ENCODE data around the gene PTPRD. TPM values are rescaled to one million over a fixed set of nuclear protein-coding genes. Genes with fewer than 3 reads are reported as not detected.

The PTPRD gene
- polyA plus RNA-seq, 1 experiment: 0.39 TPM

GRCh38 chr9:9538766-9539165, 1074.0 kb downstream of the PTPRD start:
- CTCF ChIA-PET: no interaction called here
- TF ChIP-seq, protein P1, sequence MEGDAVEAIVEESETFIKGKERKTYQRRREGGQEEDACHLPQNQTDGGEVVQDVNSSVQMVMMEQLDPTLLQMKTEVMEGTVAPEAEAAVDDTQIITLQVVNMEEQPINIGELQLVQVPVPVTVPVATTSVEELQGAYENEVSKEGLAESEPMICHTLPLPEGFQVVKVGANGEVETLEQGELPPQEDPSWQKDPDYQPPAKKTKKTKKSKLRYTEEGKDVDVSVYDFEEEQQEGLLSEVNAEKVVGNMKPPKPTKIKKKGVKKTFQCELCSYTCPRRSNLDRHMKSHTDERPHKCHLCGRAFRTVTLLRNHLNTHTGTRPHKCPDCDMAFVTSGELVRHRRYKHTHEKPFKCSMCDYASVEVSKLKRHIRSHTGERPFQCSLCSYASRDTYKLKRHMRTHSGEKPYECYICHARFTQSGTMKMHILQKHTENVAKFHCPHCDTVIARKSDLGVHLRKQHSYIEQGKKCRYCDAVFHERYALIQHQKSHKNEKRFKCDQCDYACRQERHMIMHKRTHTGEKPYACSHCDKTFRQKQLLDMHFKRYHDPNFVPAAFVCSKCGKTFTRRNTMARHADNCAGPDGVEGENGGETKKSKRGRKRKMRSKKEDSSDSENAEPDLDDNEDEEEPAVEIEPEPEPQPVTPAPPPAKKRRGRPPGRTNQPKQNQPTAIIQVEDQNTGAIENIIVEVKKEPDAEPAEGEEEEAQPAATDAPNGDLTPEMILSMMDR (IDR thresholded peaks at IDR 0.05; ENCODE audit: insufficient read depth, low read depth, low read length): no peak
- DNase-seq (ENCODE audit: low read depth): no peak
- POLR2A ChIA-PET: no interaction called here
- Histone ChIP-seq H3K4me3 (ENCODE audit: low read depth, low read length) (no peak overlapping the region), H3K36me3 (ENCODE audit: control insufficient read depth, insufficient read depth, low read length) (no peaks in the 10 kb centered on the region), H3K27me3 (ENCODE audit: control insufficient read depth, insufficient read depth, low read length) (no peaks in the 10 kb centered on the region)

GRCh38 chr9:9538356-9538755, 1074.4 kb downstream of the PTPRD start:
- TF ChIP-seq, protein P1 (IDR thresholded peaks at IDR 0.05; ENCODE audit: insufficient read depth, low read depth, low read length): no peak
- DNase-seq (ENCODE audit: low read depth): no peak
- CTCF ChIA-PET: no interaction called here
- no peak overlapping the region for H3K4me3 ChIP-seq (ENCODE audit: low read depth, low read length)
- no peaks in the 10 kb centered on the region for H3K36me3 ChIP-seq (ENCODE audit: control insufficient read depth, insufficient read depth, low read length)
- no peaks in the 10 kb centered on the region for H3K27me3 ChIP-seq (ENCODE audit: control insufficient read depth, insufficient read depth, low read length)
- POLR2A ChIA-PET: no interaction called here

DNA sequence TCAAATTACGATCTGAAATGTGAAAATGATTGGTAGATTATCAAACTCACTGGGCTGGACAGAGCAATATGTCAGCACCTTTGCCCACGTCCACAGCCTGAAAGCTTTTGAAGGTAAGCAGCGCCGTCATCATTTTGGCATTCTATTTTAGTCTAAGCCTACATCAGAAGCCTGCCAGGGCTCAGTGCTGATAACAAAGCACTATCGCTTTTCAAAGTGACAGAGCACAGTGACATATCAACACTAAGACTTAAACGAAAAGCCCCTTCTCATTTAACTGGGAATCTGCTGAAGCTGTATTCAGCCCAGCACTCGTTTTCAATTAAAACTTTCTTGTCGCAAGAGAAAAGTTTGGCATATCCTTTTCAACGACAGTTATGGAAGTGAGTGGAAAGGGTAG, 1076.3 kb downstream of the PTPRD start:
- TF ChIP-seq, protein P1 (IDR thresholded peaks at IDR 0.05; ENCODE audit: insufficient read depth, low read depth, low read length): no peak
- H3K36me3 ChIP-seq (ENCODE audit: control insufficient read depth, insufficient read depth, low read length): no peaks in the 10 kb centered on the region
- no peak for DNase-seq (ENCODE audit: low read depth)
- POLR2A ChIA-PET: no interaction called here
- no peak overlapping the region for H3K4me3 ChIP-seq (ENCODE audit: low read depth, low read length)
- CTCF ChIA-PET: no interaction called here
- H3K27me3 ChIP-seq (ENCODE audit: control insufficient read depth, insufficient read depth, low read length): no peaks in the 10 kb centered on the region

GRCh38 chr9:9523476-9524139, 1089.2 kb downstream of the PTPRD start:
- no peak for DNase-seq (ENCODE audit: low read depth)
- ChIA-PET POLR2A (no interaction called here), CTCF (no interaction called here)
- Histone ChIP-seq H3K27me3 (ENCODE audit: control insufficient read depth, insufficient read depth, low read length) (no peaks in the 10 kb centered on the region), H3K4me3 (ENCODE audit: low read depth, low read length) (no peak overlapping the region), H3K36me3 (ENCODE audit: control insufficient read depth, insufficient read depth, low read length) (no peaks in the 10 kb centered on the region)
- TF ChIP-seq, protein P1 (IDR thresholded peaks at IDR 0.05; ENCODE audit: insufficient read depth, low read depth, low read length): no peak

- no peak overlapping the region for H3K4me3 ChIP-seq (ENCODE audit: low read depth, low read length)
- no peak for DNase-seq (ENCODE audit: low read depth)
- H3K36me3 ChIP-seq (ENCODE audit: control insufficient read depth, insufficient read depth, low read length): no peaks in the 10 kb centered on the region
- H3K27me3 ChIP-seq (ENCODE audit: control insufficient read depth, insufficient read depth, low read length): no peaks in the 10 kb centered on the region
- TF ChIP-seq, protein P1 (IDR thresholded peaks at IDR 0.05; ENCODE audit: insufficient read depth, low read depth, low read length): no peak
- CTCF ChIA-PET: no interaction called here
- POLR2A ChIA-PET: no interaction called here
Observed at GRCh38 chr9:9522406-9522805, 1090.4 kb downstream of the PTPRD start.
